Activated T-cell treated with anti-CD3 and anti-CD28 coated beads, Interleukin-2, amount 50 U/mL, for 4 hours (primary cell): ENCODE measurements around the gene SORCS2. TPM values are rescaled to one million over a fixed set of nuclear protein-coding genes. Genes with fewer than 3 reads are reported as not detected.

Source experiments
- ATAC-seq, 2 donors: fragments of 200-7000 bp; cut with Tn5 transposase; one replicate each; pipeline ENCODE4 v1.10.0; 2021
- DNase-seq: peaks from one replicate; pipeline ENCODE4 v3.0.0-alpha.2; 2020
- H3K27me3 Mint-ChIP-seq: one replicate; pipeline ENCODE4 v1.8.0; 2021; ENCODE audit warnings: low read depth, mixed read lengths
- H3K36me3 Mint-ChIP-seq: one replicate; pipeline ENCODE4 v1.8.0; 2022; ENCODE audit warnings: mixed read lengths; ENCODE audit not compliant: insufficient read depth
- H3K4me1 Mint-ChIP-seq: one replicate; pipeline ENCODE4 v1.8.0; 2021; ENCODE audit warnings: low read depth, mixed read lengths
- H3K4me3 Mint-ChIP-seq: one replicate; pipeline ENCODE4 v1.8.0; 2021; ENCODE audit warnings: mild to moderate bottlenecking, moderate library complexity, mixed read lengths
- H3K9me3 Mint-ChIP-seq: one replicate; pipeline ENCODE4 v1.8.0; 2021; ENCODE audit warnings: mixed read lengths
- total RNA-seq, 3 donors: library from RNA; stranded (reverse); gene quantifications; one replicate each; pipeline ENCODE4 v1.2.1, GENCODE V29; 2021

The SORCS2 gene
- total RNA-seq, 3 donors from 2014 or later: 0.18 to 0.43 TPM; not detected in 1

- Mint-ChIP-seq H3K9me3 (no peaks in the 10 kb centered on the region), H3K36me3 (no peaks in the 10 kb centered on the region), H3K4me1 (peaks cover 2% of the 10 kb centered on the region), H3K4me3 (no peak overlapping the region), H3K27me3 (peaks cover 19% of the 10 kb centered on the region)
- ATAC-seq (no peak), DNase-seq (no peak)
These were observed 313.0 kb downstream of the SORCS2 start for GRCh38 chr4:7505116-7505900.

- ATAC-seq: no peak
- Mint-ChIP-seq H3K4me3 (no peak overlapping the region), H3K36me3 (no peaks in the 10 kb centered on the region), H3K9me3 (no peaks in the 10 kb centered on the region), H3K4me1 (peaks cover 2% of the 10 kb centered on the region), H3K27me3 (peaks cover 24% of the 10 kb centered on the region)
- DNase-seq: no peak
These were observed 313.8 kb downstream of the SORCS2 start for GRCh38 chr4:7506119-7506518.

GRCh38 chr4:7506572-7506971, 314.2 kb downstream of the SORCS2 start:
- H3K36me3 Mint-ChIP-seq: no peaks in the 10 kb centered on the region
- H3K4me1 Mint-ChIP-seq: peaks cover 2% of the 10 kb centered on the region
- H3K4me3 Mint-ChIP-seq: no peak overlapping the region
- H3K9me3 Mint-ChIP-seq: no peaks in the 10 kb centered on the region
- peaks cover 25% of the 10 kb centered on the region for H3K27me3 Mint-ChIP-seq
- DNase-seq (no peak), ATAC-seq (no peak)

GRCh38 chr4:7507381-7507780, 315.0 kb downstream of the SORCS2 start:
- Mint-ChIP-seq H3K4me3 (no peak overlapping the region), H3K4me1 (peaks cover 2% of the 10 kb centered on the region), H3K36me3 (no peaks in the 10 kb centered on the region), H3K27me3 (peaks cover 28% of the 10 kb centered on the region), H3K9me3 (no peaks in the 10 kb centered on the region)
- ATAC-seq: no peak
- no peak for DNase-seq

- no peak overlapping the region for H3K4me3 Mint-ChIP-seq
- H3K4me1 Mint-ChIP-seq: peaks cover 2% of the 10 kb centered on the region
- no peak for DNase-seq
- H3K27me3 Mint-ChIP-seq: peaks cover 33% of the 10 kb centered on the region
- no peaks in the 10 kb centered on the region for H3K36me3 Mint-ChIP-seq
- H3K9me3 Mint-ChIP-seq: no peaks in the 10 kb centered on the region
- no peak for ATAC-seq
These were observed 317.7 kb downstream of the SORCS2 start for GRCh38 chr4:7510066-7510465.

- no peaks in the 10 kb centered on the region for H3K9me3 Mint-ChIP-seq
- peaks cover 33% of the 10 kb centered on the region for H3K27me3 Mint-ChIP-seq
- peaks cover 2% of the 10 kb centered on the region for H3K4me1 Mint-ChIP-seq
- no peaks in the 10 kb centered on the region for H3K36me3 Mint-ChIP-seq
- ATAC-seq (no peak), DNase-seq (no peak)
- H3K4me3 Mint-ChIP-seq: no peak overlapping the region
These were observed 318.2 kb downstream of the SORCS2 start for GRCh38 chr4:7510538-7510937.

- Mint-ChIP-seq H3K4me1 (peaks cover 2% of the 10 kb centered on the region), H3K27me3 (peaks cover 37% of the 10 kb centered on the region), H3K9me3 (no peaks in the 10 kb centered on the region)
These were observed 319.2 kb downstream of the SORCS2 start for GRCh38 chr4:7511525-7511924.

GRCh38 chr4:7512428-7512827, 320.1 kb downstream of the SORCS2 start:
- no peak for ATAC-seq
- Mint-ChIP-seq H3K4me3 (no peak overlapping the region), H3K9me3 (no peaks in the 10 kb centered on the region), H3K4me1 (peaks cover 1% of the 10 kb centered on the region), H3K36me3 (no peaks in the 10 kb centered on the region), H3K27me3 (peaks cover 36% of the 10 kb centered on the region)
- no peak for DNase-seq

More at GRCh38 chr4:7511525-7511924, 319.2 kb downstream of the SORCS2 start:
- Mint-ChIP-seq H3K36me3 (no peaks in the 10 kb centered on the region), H3K4me3 (no peak overlapping the region)
- DNase-seq (no peak), ATAC-seq (no peak)

- Mint-ChIP-seq H3K9me3 (no peaks in the 10 kb centered on the region), H3K4me3 (no peak overlapping the region), H3K27me3 (peaks cover 32% of the 10 kb centered on the region), H3K4me1 (no peaks in the 10 kb centered on the region), H3K36me3 (no peaks in the 10 kb centered on the region)
- DNase-seq: no peak
- no peak for ATAC-seq
These were observed 320.6 kb downstream of the SORCS2 start for GRCh38 chr4:7512946-7513345.

- DNase-seq (no peak), ATAC-seq (no peak)
- no peaks in the 10 kb centered on the region for H3K36me3 Mint-ChIP-seq
- H3K4me3 Mint-ChIP-seq: no peak overlapping the region
- no peaks in the 10 kb centered on the region for H3K4me1 Mint-ChIP-seq
- H3K9me3 Mint-ChIP-seq: no peaks in the 10 kb centered on the region
- H3K27me3 Mint-ChIP-seq: peaks cover 30% of the 10 kb centered on the region
These were observed 321.3 kb downstream of the SORCS2 start for GRCh38 chr4:7513671-7514070.

GRCh38 chr4:7514281-7514680, 321.9 kb downstream of the SORCS2 start:
- H3K4me1 Mint-ChIP-seq: no peaks in the 10 kb centered on the region
- no peaks in the 10 kb centered on the region for H3K9me3 Mint-ChIP-seq
- no peak overlapping the region for H3K4me3 Mint-ChIP-seq
- no peak for ATAC-seq
- no peaks in the 10 kb centered on the region for H3K36me3 Mint-ChIP-seq
- DNase-seq: no peak
- H3K27me3 Mint-ChIP-seq: peaks cover 24% of the 10 kb centered on the region

GRCh38 chr4:7514789-7515188, 322.5 kb downstream of the SORCS2 start:
- Mint-ChIP-seq H3K4me1 (no peaks in the 10 kb centered on the region), H3K27me3 (peaks cover 24% of the 10 kb centered on the region), H3K36me3 (no peaks in the 10 kb centered on the region), H3K4me3 (no peak overlapping the region), H3K9me3 (no peaks in the 10 kb centered on the region)
- no peak for ATAC-seq
- DNase-seq: no peak

- no peak for DNase-seq
- Mint-ChIP-seq H3K4me3 (no peak overlapping the region), H3K9me3 (no peaks in the 10 kb centered on the region), H3K36me3 (no peaks in the 10 kb centered on the region), H3K27me3 (peaks cover 29% of the 10 kb centered on the region), H3K4me1 (no peaks in the 10 kb centered on the region)
- ATAC-seq: no peak
These were observed 323.1 kb downstream of the SORCS2 start for GRCh38 chr4:7515390-7515902.

- no peaks in the 10 kb centered on the region for H3K9me3 Mint-ChIP-seq
- ATAC-seq: no peak
- DNase-seq: no peak
- H3K27me3 Mint-ChIP-seq: peaks cover 25% of the 10 kb centered on the region
- H3K4me1 Mint-ChIP-seq: no peaks in the 10 kb centered on the region
- no peaks in the 10 kb centered on the region for H3K36me3 Mint-ChIP-seq
- H3K4me3 Mint-ChIP-seq: no peak overlapping the region
These were observed 323.9 kb downstream of the SORCS2 start for GRCh38 chr4:7516096-7516772.

- Mint-ChIP-seq H3K27me3 (peaks cover 27% of the 10 kb centered on the region), H3K9me3 (no peaks in the 10 kb centered on the region), H3K4me3 (no peak overlapping the region), H3K36me3 (no peaks in the 10 kb centered on the region), H3K4me1 (no peaks in the 10 kb centered on the region)
- ATAC-seq: no peak
- no peak for DNase-seq
These were observed 324.4 kb downstream of the SORCS2 start for GRCh38 chr4:7516773-7517144.
